ENCODE data around the gene PASK.

- TF ChIP-seq EZH2phosphoT487 (IDR thresholded peaks at IDR 0.05) (no peak), CTCF (IDR thresholded peaks at IDR 0.05) (no peak), EZH2 (IDR thresholded peaks at IDR 0.05) (no peak)
Measured at GRCh38 chr2:241136191-241136590, 13.1 kb downstream of the PASK start.

All from neural progenitor cell (in vitro differentiated cells).